Measurements from ENCODE around the gene IGF2BP1.

IGF2BP1 gene

DNA sequence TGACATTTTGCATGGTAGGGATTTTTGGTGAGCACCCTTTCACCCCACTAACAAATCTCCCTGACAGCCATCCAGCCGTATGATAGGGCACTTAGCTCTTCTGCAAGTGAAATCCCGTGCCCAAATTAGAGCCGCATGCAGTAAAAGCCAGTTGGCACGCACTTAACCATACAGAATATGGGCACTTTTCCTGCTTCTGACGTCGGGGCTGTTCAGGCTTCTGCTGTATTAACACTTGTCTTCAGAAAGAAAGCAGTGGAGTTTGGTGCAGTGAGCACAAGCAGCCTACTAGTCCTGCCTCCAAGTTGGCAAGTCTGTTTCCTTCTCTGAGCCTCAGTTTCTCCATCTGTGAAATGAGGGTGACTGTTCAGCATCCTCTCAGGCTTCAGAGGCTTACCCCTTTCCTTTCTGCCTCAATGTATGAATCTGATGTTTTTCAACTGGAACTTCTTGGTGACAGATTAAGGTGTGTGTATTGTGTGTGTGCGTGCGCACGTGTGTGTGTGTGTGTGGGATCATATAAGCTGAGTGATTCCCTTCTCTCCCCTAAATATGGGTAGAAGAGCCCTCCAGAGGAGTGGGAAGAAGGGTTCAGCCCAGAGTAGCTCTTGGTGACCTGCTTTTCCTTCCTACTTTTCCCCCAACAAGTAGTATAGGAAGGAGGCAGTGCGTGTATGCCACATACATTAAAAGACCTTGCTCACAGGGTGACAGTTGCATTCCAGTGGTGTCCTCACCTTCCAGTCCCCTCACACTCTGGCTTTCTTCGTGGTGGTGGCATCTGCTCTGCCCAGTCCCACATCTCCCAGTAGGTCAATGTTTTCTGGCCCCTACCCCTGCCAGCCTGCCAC is 19.0 kb downstream of the IGF2BP1 start:
- no peaks in the 10 kb centered on the region for H3K36me3 ChIP-seq (ENCODE audit: insufficient read depth, low read length)

DNA sequence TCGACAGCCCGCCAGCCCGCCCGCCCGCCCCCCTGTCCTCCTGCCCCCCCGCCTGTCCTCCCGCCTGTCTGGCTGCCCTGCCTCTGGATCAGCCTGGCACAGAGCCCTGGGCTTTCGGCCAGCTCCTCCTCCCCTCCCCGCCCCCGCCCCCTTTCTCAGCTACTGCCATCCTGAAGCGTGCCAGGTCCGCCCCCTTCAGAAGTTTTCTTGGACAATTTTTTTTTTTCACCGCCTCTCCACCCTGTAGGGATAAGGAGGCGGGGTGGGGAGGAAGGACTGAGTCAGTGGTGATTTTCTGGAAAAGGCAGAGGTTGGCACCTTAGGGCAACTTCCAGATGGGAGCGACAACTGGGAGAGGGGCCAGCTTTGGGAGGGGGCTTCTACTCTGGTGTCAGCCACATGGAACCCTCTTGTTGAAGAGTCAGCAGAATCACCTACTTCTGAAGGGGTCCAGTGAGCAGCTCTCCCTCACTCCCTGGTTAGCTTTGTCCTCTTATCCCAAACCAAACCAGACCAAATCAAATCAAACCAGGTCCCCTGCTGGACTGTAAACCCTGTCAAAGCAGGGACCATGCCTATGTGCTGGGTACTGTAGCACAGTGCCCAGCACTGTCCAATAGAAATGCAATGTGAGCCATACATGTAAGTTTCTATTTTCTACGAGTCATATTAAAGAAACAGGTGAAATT is 19.7 kb downstream of the IGF2BP1 start:
- Histone ChIP-seq H4K20me1 (ENCODE audit: insufficient read depth, low read length) (no peaks in the 10 kb centered on the region), H3K4me3 (ENCODE audit: low read depth in 1 of 2, low read length in 2 of 2) (no peak overlapping the region), H3K4me1 (ENCODE audit: insufficient read depth, low read length) (no peaks in the 10 kb centered on the region), H3K9ac (ENCODE audit: low read depth, low read length) (no peak overlapping the region), H3K36me3 (ENCODE audit: insufficient read depth, low read length) (no peaks in the 10 kb centered on the region), H3K9me3 (ENCODE audit: insufficient read depth, low read length, severe bottlenecking) (no peaks in the 10 kb centered on the region), H3K27me3 (ENCODE audit: insufficient read depth, low read length, poor library complexity) (peaks cover 13% of the 10 kb centered on the region), H3K4me2 (ENCODE audit: insufficient read depth, low read length) (no peak overlapping the region), H3K79me2 (ENCODE audit: insufficient read depth, low read length) (no peaks in the 10 kb centered on the region), H2AFZ (ENCODE audit: low read depth, low read length) (no peak overlapping the region), H3K27ac (ENCODE audit: low read length) (no peak overlapping the region)
- no peak for TF ChIP-seq EZH2 (IDR thresholded peaks at IDR 0.05; ENCODE audit: borderline replicate concordance, low read depth, low read length, severe bottlenecking)
- TF ChIP-seq, protein P1, sequence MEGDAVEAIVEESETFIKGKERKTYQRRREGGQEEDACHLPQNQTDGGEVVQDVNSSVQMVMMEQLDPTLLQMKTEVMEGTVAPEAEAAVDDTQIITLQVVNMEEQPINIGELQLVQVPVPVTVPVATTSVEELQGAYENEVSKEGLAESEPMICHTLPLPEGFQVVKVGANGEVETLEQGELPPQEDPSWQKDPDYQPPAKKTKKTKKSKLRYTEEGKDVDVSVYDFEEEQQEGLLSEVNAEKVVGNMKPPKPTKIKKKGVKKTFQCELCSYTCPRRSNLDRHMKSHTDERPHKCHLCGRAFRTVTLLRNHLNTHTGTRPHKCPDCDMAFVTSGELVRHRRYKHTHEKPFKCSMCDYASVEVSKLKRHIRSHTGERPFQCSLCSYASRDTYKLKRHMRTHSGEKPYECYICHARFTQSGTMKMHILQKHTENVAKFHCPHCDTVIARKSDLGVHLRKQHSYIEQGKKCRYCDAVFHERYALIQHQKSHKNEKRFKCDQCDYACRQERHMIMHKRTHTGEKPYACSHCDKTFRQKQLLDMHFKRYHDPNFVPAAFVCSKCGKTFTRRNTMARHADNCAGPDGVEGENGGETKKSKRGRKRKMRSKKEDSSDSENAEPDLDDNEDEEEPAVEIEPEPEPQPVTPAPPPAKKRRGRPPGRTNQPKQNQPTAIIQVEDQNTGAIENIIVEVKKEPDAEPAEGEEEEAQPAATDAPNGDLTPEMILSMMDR (IDR thresholded peaks at IDR 0.05; ENCODE audit: borderline replicate concordance, extremely low read depth, low read length, poor library complexity, severe bottlenecking), result no peak
- ATAC-seq (ENCODE audit: insufficient read depth, low read depth), result no peak
- DNase-seq, result no peak

More for the DNA sequence above, 19.0 kb downstream of the IGF2BP1 start:
- Histone ChIP-seq H2AFZ (ENCODE audit: low read depth, low read length) (no peak overlapping the region), H3K27ac (ENCODE audit: low read length) (no peak overlapping the region), H3K27me3 (ENCODE audit: insufficient read depth, low read length, poor library complexity) (peaks cover 12% of the 10 kb centered on the region), H4K20me1 (ENCODE audit: insufficient read depth, low read length) (no peaks in the 10 kb centered on the region), H3K9me3 (ENCODE audit: insufficient read depth, low read length, severe bottlenecking) (no peaks in the 10 kb centered on the region), H3K4me3 (ENCODE audit: low read depth in 1 of 2, low read length in 2 of 2) (no peak overlapping the region), H3K4me1 (ENCODE audit: insufficient read depth, low read length) (no peaks in the 10 kb centered on the region), H3K4me2 (ENCODE audit: insufficient read depth, low read length) (no peak overlapping the region), H3K79me2 (ENCODE audit: insufficient read depth, low read length) (no peaks in the 10 kb centered on the region), H3K9ac (ENCODE audit: low read depth, low read length) (no peak overlapping the region)
- no peak for DNase-seq
- ATAC-seq (ENCODE audit: insufficient read depth, low read depth), result no peak
- TF ChIP-seq, protein P1 (IDR thresholded peaks at IDR 0.05; ENCODE audit: borderline replicate concordance, extremely low read depth, low read length, poor library complexity, severe bottlenecking), result no peak
- TF ChIP-seq EZH2 (IDR thresholded peaks at IDR 0.05; ENCODE audit: borderline replicate concordance, low read depth, low read length, severe bottlenecking), result no peak

DNA sequence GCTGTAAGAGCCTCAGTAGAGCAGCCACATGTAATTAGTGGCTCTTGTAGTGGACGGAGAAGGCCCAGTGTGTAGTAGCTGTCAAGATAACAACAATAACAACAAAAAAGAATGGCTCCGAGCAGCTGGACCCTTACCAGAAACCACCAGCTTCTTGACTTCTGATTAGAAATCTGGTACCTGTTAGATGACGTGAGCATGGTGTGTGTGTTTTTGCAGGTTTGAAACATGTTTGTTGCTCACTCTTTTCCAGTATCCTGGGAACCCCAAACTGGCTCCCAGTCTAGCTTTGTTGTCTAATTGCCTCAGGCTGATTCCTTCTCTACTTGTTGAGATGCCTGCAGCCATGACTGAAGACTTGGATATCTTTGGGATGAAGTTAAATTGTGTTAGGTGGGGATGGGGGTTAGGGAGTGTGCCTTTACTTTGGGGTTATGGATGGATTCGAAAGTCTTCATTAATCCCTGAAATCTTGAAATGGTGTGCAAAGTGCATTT is 21.0 kb downstream of the IGF2BP1 start:
- no peak overlapping the region for H3K27ac ChIP-seq (ENCODE audit: low read length)
- H3K4me1 ChIP-seq (ENCODE audit: insufficient read depth, low read length), result no peaks in the 10 kb centered on the region
- H2AFZ ChIP-seq (ENCODE audit: low read depth, low read length), result no peak overlapping the region
- TF ChIP-seq, protein P1 (IDR thresholded peaks at IDR 0.05; ENCODE audit: borderline replicate concordance, extremely low read depth, low read length, poor library complexity, severe bottlenecking), result no peak
- TF ChIP-seq EZH2 (IDR thresholded peaks at IDR 0.05; ENCODE audit: borderline replicate concordance, low read depth, low read length, severe bottlenecking), result no peak
- no peak for DNase-seq
- no peak overlapping the region for H3K4me3 ChIP-seq (ENCODE audit: low read depth in 1 of 2, low read length in 2 of 2)
- no peaks in the 10 kb centered on the region for H3K79me2 ChIP-seq (ENCODE audit: insufficient read depth, low read length)
- no peaks in the 10 kb centered on the region for H4K20me1 ChIP-seq (ENCODE audit: insufficient read depth, low read length)
- H3K9me3 ChIP-seq (ENCODE audit: insufficient read depth, low read length, severe bottlenecking), result no peaks in the 10 kb centered on the region
- peaks cover 10% of the 10 kb centered on the region for H3K27me3 ChIP-seq (ENCODE audit: insufficient read depth, low read length, poor library complexity)
- H3K9ac ChIP-seq (ENCODE audit: low read depth, low read length), result no peak overlapping the region
- no peak for ATAC-seq (ENCODE audit: insufficient read depth, low read depth)
- H3K4me2 ChIP-seq (ENCODE audit: insufficient read depth, low read length), result no peak overlapping the region
- H3K36me3 ChIP-seq (ENCODE audit: insufficient read depth, low read length), result no peaks in the 10 kb centered on the region
